ENCODE measurements around the gene ULBP3. TPM values are rescaled to one million over a fixed set of nuclear protein-coding genes. Genes with fewer than 3 reads are reported as not detected.

ULBP3 gene
- total and polyA plus RNA-seq, 2 of the 4 experiments (the other 2 are of a cell fraction), result 11.1 to 35.1 TPM

GRCh38 chr6:150043501-150044412 is 25.2 kb downstream of the ULBP3 start:
- Histone ChIP-seq H3K23ac (ENCODE audit: low read depth, low read length) (no peak overlapping the region), H3K18ac (ENCODE audit: low read depth, low read length) (no peak overlapping the region), H3K27ac (ENCODE audit: insufficient read depth, low read length) (no peak overlapping the region), H2AK9ac (replicated peaks; ENCODE audit: low read depth, low read length, poor library complexity) (peak overlapping the region; percentile 28), H4K5ac (ENCODE audit: low read depth, low read length) (no peak overlapping the region), H2BK20ac (ENCODE audit: low read depth, low read length) (no peak overlapping the region), H4K91ac (ENCODE audit: insufficient read depth, low read depth, low read length) (no peak overlapping the region), H4K8ac (ENCODE audit: low read depth in 2 of 2, low read length in 2 of 2) (no peak overlapping the region), H2AFZ (replicated peaks; ENCODE audit: low read length, poor library complexity) (no peak overlapping the region), H3K9me1 (ENCODE audit: insufficient read depth, low read length) (no peaks in the 10 kb centered on the region), H3K4me2 (ENCODE audit: low read depth, low read length) (no peak overlapping the region), H2AK5ac (ENCODE audit: low read depth, low read length) (no peak overlapping the region), H3K27me3 (ENCODE audit: control insufficient read depth, insufficient read depth, low read length) (peaks cover 62% of the 10 kb centered on the region), H3K79me1 (ENCODE audit: low read depth in 1 of 2, low read length in 2 of 2) (no peaks in the 10 kb centered on the region), H2BK5ac (ENCODE audit: low read depth, low read length, poor library complexity, severe bottlenecking) (no peak overlapping the region), H4K20me1 (ENCODE audit: insufficient read depth, low read length) (no peaks in the 10 kb centered on the region), H3K4me3 (ENCODE audit: insufficient read depth, low read depth, low read length) (no peak overlapping the region), H3K56ac (ENCODE audit: extremely low read depth, insufficient read depth, low read length) (no peak overlapping the region), H3K4ac (ENCODE audit: low read depth, low read length) (no peak overlapping the region), H2BK120ac (ENCODE audit: low read depth, low read length) (no peak overlapping the region), H3K4me1 (ENCODE audit: control insufficient read depth, insufficient read depth, low read length) (no peaks in the 10 kb centered on the region), H3K9me3 (ENCODE audit: control insufficient read depth, insufficient read depth, low read length) (no peaks in the 10 kb centered on the region), H3K14ac (replicated peaks; ENCODE audit: low read depth, low read length) (no peak overlapping the region), H2BK15ac (ENCODE audit: low read depth, low read length) (no peak overlapping the region), H3K9ac (ENCODE audit: low read depth, low read length) (no peak overlapping the region), H3K36me3 (ENCODE audit: control insufficient read depth, insufficient read depth, low read length) (no peaks in the 10 kb centered on the region)
- CTCF ChIA-PET, result no interaction called here
- BruUV-seq (replicated peaks), result no TSS peak
- in situ Hi-C loops (cut with MboI; ENCODE audit: low sequenced_read_pairs) (no loop called here), intact Hi-C loops (cut with micrococcal nuclease) (no loop called here), dilution Hi-C loops (cut with HindIII; ENCODE audit: low sequenced_read_pairs, unreplicated experiment) (no loop called here)
- DNase-seq (no peak), ATAC-seq (ENCODE audit: low read depth) (no peak)
- POLR2A ChIA-PET (ENCODE audit: unreplicated experiment), result no interaction called here
- 80% methylated on average over 11 of the region's 19 CpGs; no CpG with 5 or more reads in 1 of the 2 experiments for WGBS, 2 experiments (ENCODE audit: extremely low coverage in 2 of 2, insufficient read length in 1 of 2)
- TF ChIP-seq RFX5 (IDR thresholded peaks at IDR 0.05; ENCODE audit: low read depth, low read length) (no peak), BHLHE40 (IDR thresholded peaks at IDR 0.05; ENCODE audit: low read depth, low read length) (no peak), NFE2L2 (IDR thresholded peaks at IDR 0.05; ENCODE audit: low read depth, low read length) (no peak), CEBPB (IDR thresholded peaks at IDR 0.05; ENCODE audit: low read depth, low read length) (no peak), SMC3 (IDR thresholded peaks at IDR 0.05; ENCODE audit: low read depth, low read length) (no peak), MAFK (IDR thresholded peaks at IDR 0.05; ENCODE audit: low read depth, low read length) (no peak), CHD1 (IDR thresholded peaks at IDR 0.05; ENCODE audit: low read depth, low read length) (no peak), ELK1 (IDR thresholded peaks at IDR 0.05; ENCODE audit: borderline replicate concordance, low read depth, low read length) (no peak), POLR2A (IDR thresholded peaks at IDR 0.05; ENCODE audit: low read depth, low read length) (no peak), MAZ (IDR thresholded peaks at IDR 0.05; ENCODE audit: borderline replicate concordance, low read depth, low read length) (no peak), RAD21 (IDR thresholded peaks at IDR 0.05; ENCODE audit: low read length) (no peak), RCOR1 (IDR thresholded peaks at IDR 0.05; ENCODE audit: insufficient replicate concordance, low read length) (no peak), FOS (IDR thresholded peaks at IDR 0.05; ENCODE audit: low read depth, low read length) (no peak), CTCF (conservative IDR thresholded peaks at IDR 0.05; ENCODE audit: low read depth, low read length) (no peak), MXI1 (IDR thresholded peaks at IDR 0.05; ENCODE audit: borderline replicate concordance, low read depth, low read length) (no peak)
